GM12875 (cell line): ENCODE measurements around the gene HIGD2B.

Source experiments
- H3K4me3 ChIP-seq: one replicate; pipeline ENCODE4 v1.5.1; 2011; ENCODE audit warnings: low read depth, low read length, control low read depth
- CTCF ChIP-seq: IDR thresholded peaks from 2 replicates; pipeline ENCODE4 v1.5.1; 2011; ENCODE audit warnings: low read depth, mild to moderate bottlenecking, control low read depth, inconsistent platforms, low read length, moderate library complexity, borderline replicate concordance; ENCODE audit not compliant: insufficient read depth

The HIGD2B gene

DNA sequence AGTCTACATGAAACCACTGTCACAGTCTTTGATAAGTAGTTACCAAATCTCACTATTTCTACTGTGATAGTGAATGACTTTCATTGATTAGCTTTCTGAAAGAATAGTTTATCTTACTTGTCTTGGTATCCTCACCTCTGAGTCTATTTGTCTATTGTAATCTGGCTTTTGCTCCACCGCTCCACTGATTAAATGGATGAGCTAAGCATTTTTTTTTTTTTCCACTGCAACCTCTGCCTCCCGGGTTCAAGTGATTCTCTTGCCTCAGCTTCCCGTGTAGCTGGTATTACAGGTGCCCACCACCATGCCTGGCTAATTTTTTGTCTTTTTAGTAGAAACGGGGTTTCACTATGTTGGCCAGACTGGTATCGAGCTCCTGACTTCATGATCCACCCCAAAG is 13.0 kb upstream of the HIGD2B start:
- no peak for TF ChIP-seq CTCF
- no peak overlapping the region for H3K4me3 ChIP-seq

DNA sequence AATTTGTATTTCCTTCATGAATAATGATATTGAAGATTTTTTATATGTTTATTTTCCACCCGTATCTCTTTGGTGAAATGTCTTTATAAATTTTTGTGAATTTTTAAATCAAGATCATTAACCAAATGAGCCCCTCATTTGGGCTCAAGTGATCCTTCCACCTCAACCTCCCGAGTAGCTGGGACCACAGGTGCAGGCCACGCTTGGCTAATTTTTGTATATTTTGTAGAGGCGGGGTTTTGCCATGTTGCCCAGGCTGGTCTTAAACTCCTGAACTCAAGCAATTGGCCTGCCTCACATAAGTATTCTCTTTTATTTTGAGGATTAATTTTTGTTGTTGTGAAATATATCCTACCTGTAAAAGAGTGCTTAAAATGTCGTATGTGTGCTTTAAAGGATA is 5.0 kb upstream of the HIGD2B start:
- no peak for TF ChIP-seq CTCF
- H3K4me3 ChIP-seq = no peak overlapping the region

- TF ChIP-seq CTCF = no peak
- no peak overlapping the region for H3K4me3 ChIP-seq
Observed at GRCh38 chr15:72688697-72689096, 2.7 kb upstream of the HIGD2B start.

DNA sequence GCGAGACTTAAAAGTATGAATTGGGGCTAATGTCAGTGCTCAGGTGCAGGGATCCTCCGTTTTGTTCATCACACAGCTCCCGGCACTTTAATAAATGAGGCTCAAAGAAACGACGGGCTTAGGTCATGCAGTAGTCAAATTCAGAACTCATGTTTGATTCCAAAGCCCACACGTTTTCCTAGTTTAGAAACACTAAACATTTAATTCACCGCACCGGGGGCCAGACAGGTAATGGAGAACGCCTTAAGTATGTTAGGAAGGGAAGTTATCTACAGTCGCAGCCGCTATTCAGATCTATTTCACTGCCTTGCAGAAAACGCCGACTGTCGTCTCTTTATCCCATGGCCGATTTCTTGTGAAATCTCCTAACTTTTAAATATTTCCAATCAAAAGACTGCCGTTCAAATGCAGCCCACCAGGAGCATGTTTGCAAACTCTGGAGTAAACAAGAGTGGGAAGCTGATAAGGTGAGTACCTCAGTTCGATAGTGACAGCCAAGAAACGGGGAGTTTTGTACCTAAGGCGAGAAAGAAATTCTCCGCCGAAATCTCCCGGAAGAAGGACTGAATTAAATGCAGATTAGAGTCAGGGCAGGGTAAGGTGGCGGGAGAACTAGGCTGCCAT is 569 bp downstream of the HIGD2B start:
- TF ChIP-seq CTCF = no peak

DNA sequence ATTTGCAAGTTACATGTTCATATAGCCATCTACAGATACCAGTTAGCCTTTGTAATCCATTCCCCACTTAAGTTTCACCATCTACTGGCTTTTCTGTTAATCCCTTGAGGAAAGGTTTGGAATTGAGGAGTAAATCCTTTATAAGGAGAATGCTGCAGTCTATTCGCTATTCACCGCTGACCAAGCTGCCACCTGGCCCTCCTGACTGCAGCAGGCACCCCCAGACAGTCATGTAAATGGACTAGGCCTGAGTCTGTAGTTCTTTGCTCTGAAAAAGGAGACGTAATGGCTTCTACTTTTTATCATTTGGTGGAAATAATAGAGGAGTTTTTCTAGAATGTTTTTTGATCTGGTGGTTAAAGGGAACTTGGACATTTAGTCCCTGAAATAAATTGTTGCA is 3.2 kb downstream of the HIGD2B start:
- TF ChIP-seq CTCF = no peak
- no peak overlapping the region for H3K4me3 ChIP-seq

More for the DNA sequence above, 569 bp downstream of the HIGD2B start:
- peak overlapping the region; percentile 87 for H3K4me3 ChIP-seq

DNA sequence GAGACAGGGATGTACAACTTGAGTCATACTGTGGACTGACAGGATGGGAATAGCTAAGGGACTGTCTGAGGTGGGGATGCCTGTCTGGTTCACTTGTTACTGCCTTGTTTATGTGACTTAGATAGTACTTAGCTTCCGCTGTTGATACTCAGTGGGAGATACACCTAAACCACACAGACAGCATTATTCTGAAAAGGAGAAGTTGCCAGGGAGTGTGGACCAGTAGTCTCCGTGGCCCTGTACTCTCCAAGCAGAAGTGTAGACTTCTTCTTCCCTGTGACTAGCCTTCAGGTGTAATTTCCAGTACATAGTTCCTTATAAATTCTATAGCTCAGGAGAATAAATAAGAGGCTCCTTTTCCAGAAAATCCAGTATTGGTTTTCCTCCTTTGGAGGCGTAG is 5.1 kb downstream of the HIGD2B start:
- TF ChIP-seq CTCF = no peak
- H3K4me3 ChIP-seq = no peak overlapping the region

DNA sequence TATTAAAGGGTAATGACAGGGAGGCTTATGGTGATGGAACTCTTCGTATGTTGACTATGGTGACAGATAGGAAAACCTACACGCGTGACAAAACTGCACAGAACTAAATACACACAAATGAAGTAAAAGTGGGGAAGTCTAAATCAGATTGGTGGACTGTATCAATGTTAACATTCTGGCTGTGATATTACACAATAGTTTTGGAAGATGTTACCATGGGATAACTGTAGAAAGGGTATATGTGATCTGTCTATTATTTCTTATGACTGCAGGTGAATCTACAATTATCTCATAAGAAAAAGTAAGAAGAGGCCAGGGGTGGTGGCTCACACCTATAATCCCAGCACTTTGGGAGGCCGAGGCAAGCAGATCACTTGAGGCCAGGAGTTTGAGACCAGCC is 9.1 kb downstream of the HIGD2B start:
- no peak overlapping the region for H3K4me3 ChIP-seq
- no peak for TF ChIP-seq CTCF
